Body of pancreas (tissue), 4 donors: ENCODE measurements around the gene CDK14. TPM values are rescaled to one million over a fixed set of nuclear protein-coding genes. Genes with fewer than 3 reads are reported as not detected.

Experiments used
- ATAC-seq: fragments of 150-250 bp; one replicate; pipeline ENCODE4 v1.9.1; 2016
- DNase-seq, 4 donors: peaks; one replicate each; pipeline ENCODE4 v3.0.0-alpha.2; 2019
- H3K27ac ChIP-seq, 4 donors: fragments of 200-600 bp; sonication (generic); 1 replicate in 3 of 4; 2 replicates in 1 of 4; pipeline versions ENCODE4 v1.5.1 to v1.6.1; 2016 to 2019; ENCODE audit warnings: mild to moderate bottlenecking in 1 of 4, mixed read lengths in 1 of 4, moderate library complexity in 1 of 4
- H3K27me3 ChIP-seq, 2 donors: fragments of 200-600 bp; sonication (generic); one replicate each; pipeline ENCODE4 v1.6.0; 2016; ENCODE audit warnings: mild to moderate bottlenecking in 1 of 2
- H3K36me3 ChIP-seq, 2 donors: fragments of 200-600 bp; sonication (generic); replicated peaks in 1 of 2; 2 replicates each; pipeline ENCODE4 v1.5.1; 2016; ENCODE audit warnings: low read depth in 2 of 2; ENCODE audit not compliant: insufficient read depth in 1 of 2
- H3K4me1 ChIP-seq: fragments of 200-600 bp; sonication (generic); one replicate; pipeline ENCODE4 v1.6.0; 2016
- H3K4me3 ChIP-seq, 2 donors: fragments of 200-600 bp; sonication (generic); 1 replicate in 1 of 2; 2 replicates in 1 of 2; pipeline ENCODE4 v1.5.1; 2016 to 2019
- H3K9me3 ChIP-seq, 3 donors: fragments of 200-600 bp; sonication (generic); 1 replicate in 2 of 3; 2 replicates in 1 of 3; pipeline ENCODE4 v1.5.1; 2016
- POLR2A ChIP-seq, 3 donors: fragments of 450-650 bp; IDR thresholded peaks; one replicate each; pipeline ENCODE4 v1.6.1; 2016; ENCODE audit warnings: antibody characterized with exemption in 3 of 3, mild to moderate bottlenecking in 2 of 3
- WGBS, 2 donors: methylation state at CpG; one replicate each; pipeline ENCODE4 v1.1.5; 2017; 5-methylcytosine and 5-hydroxymethylcytosine counted together
- intact Hi-C: fragments of 100-400 bp; cut with DNase I; formaldehyde crosslinking; loops from one replicate; pipeline ENCODE4 v1.15.1; 2023
- total RNA-seq, 2 donors: library from RNA; depleted of rRNA; stranded (reverse); fragments of >200 nt; gene quantifications; one replicate each; pipeline ENCODE4 v1.1.0, GENCODE V29; 2016
- TF ChIP-seq, protein P1 (sequence below), 7 experiments: fragments of 450-650 bp in 4 of 7; fragments of 200-600 bp in 3 of 7; sonication (generic) in 3 of 7; IDR thresholded peaks; one replicate each; pipeline ENCODE4 v1.5.1; 2016 to 2019; ENCODE audit warnings: antibody characterized with exemption in 7 of 7

The CDK14 gene
- total RNA-seq, 2 donors from 2014 or later = 21.8 to 35.6 TPM

DNA sequence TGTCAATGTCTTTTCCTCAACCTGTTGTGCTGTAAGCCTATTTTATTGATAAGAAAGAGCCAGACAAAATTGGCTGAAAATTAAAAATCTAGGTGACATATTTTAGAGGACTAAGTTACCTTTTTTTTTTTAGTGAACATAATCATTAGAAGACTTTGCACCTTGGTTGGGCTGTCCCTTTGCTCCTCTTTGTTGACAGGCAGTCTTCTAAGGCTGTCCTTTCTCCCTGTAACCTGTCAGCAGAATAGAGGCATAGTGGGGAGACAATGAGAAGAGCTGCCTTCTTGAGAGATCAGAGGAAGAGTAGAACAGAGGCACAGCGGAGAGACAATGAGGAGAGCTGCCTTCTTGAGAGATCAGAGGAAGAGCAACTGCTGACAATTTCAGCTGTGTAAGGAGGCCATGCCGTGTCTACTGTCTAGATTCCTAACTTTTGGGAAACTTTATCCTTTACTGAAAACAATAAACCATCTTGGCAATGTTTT, 429.8 kb downstream of the CDK14 start:
- Histone ChIP-seq H3K27ac (no peak overlapping the region), H3K4me3 (no peak overlapping the region)
- 85 to 96% methylated on average over 2 of the region's 2 CpGs for WGBS, 2 donors

DNA sequence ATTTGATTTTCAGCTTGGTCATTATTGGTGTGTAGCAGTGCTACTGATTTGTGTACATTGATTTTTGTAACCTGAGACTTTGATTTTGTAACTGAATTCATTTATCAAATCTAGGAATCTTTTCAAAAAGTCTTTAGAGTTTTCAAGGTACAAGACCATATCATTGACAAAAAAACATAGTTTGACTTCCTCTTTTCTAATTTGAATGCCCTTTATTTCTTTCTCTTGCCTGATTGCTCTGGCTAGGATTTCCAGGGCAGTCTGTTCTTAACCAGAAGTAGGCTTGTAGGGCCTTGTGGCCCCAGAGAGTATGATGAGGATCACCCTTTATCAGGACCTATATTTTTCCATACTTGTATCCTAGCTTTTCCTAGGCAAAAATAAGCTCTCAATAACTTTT, 433.6 kb downstream of the CDK14 start:
- DNase-seq (no peak), ATAC-seq (no peak)
- peaks cover 8% of the 10 kb centered on the region for H3K4me1 ChIP-seq
- TF ChIP-seq, protein P1, sequence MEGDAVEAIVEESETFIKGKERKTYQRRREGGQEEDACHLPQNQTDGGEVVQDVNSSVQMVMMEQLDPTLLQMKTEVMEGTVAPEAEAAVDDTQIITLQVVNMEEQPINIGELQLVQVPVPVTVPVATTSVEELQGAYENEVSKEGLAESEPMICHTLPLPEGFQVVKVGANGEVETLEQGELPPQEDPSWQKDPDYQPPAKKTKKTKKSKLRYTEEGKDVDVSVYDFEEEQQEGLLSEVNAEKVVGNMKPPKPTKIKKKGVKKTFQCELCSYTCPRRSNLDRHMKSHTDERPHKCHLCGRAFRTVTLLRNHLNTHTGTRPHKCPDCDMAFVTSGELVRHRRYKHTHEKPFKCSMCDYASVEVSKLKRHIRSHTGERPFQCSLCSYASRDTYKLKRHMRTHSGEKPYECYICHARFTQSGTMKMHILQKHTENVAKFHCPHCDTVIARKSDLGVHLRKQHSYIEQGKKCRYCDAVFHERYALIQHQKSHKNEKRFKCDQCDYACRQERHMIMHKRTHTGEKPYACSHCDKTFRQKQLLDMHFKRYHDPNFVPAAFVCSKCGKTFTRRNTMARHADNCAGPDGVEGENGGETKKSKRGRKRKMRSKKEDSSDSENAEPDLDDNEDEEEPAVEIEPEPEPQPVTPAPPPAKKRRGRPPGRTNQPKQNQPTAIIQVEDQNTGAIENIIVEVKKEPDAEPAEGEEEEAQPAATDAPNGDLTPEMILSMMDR (IDR thresholded peaks at IDR 0.05) = no peak
- no peak for TF ChIP-seq POLR2A (IDR thresholded peaks at IDR 0.05)
- no peaks in the 10 kb centered on the region for H3K36me3 ChIP-seq
- intact Hi-C loops = no loop called here
- no peak overlapping the region for H3K4me3 ChIP-seq
- no peaks in the 10 kb centered on the region for H3K27me3 ChIP-seq
- no peak overlapping the region for H3K27ac ChIP-seq
- no peaks in the 10 kb centered on the region for H3K9me3 ChIP-seq

More for the DNA sequence above, 429.8 kb downstream of the CDK14 start:
- ATAC-seq (no peak), DNase-seq (no peak)
- intact Hi-C loops = no loop called here
- Histone ChIP-seq H3K36me3 (no peaks in the 10 kb centered on the region), H3K4me1 (no peaks in the 10 kb centered on the region), H3K9me3 (no peaks in the 10 kb centered on the region), H3K27me3 (no peaks in the 10 kb centered on the region)
- TF ChIP-seq POLR2A (IDR thresholded peaks at IDR 0.05) = no peak
- TF ChIP-seq, protein P1 (IDR thresholded peaks at IDR 0.05) = no peak

DNA sequence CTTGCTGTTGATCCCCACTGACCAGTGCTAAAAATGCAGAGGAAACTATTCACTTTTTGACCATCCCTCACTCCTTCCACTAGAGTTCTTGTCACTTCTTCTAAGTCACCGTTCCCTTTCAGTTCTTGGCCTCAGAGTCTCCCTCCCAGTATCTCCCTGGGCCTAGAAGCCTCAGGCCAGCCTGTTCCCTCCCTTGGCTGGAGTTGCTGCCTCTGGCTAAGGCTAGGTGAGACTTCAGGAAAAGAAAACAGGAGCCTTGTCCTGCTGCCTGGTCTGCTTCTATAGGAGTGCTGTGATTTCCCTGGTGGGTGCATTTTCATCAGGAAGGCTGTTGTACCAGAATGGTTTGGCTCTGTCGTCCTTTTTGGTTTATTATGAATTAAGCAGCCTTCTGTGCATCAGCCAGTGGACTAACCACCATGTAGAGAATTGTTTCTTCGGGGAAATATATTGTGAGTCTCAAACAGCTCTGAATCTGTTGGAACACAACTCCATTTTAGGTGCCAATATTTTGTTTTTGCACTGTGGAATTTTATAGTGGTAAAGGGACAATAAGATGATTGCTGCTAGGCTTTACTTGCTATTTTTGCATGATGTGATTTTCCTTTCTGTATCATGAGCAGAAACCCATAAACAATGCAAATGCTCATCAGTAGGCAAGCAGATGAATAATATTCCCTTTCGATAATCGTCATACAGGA, 434.7 kb downstream of the CDK14 start:
- Histone ChIP-seq H3K4me3 (no peak overlapping the region), H3K27ac (no peak overlapping the region), H3K9me3 (no peaks in the 10 kb centered on the region), H3K4me1 (peaks cover 15% of the 10 kb centered on the region), H3K36me3 (no peaks in the 10 kb centered on the region), H3K27me3 (no peaks in the 10 kb centered on the region)
- intact Hi-C loops = no loop called here
- DNase-seq = no peak
- WGBS, 2 donors = 79 to 88% methylated on average over 5 of the region's 5 CpGs
- TF ChIP-seq, protein P1 (IDR thresholded peaks at IDR 0.05) = no peak
- no peak for TF ChIP-seq POLR2A (IDR thresholded peaks at IDR 0.05)
- no peak for ATAC-seq

DNA sequence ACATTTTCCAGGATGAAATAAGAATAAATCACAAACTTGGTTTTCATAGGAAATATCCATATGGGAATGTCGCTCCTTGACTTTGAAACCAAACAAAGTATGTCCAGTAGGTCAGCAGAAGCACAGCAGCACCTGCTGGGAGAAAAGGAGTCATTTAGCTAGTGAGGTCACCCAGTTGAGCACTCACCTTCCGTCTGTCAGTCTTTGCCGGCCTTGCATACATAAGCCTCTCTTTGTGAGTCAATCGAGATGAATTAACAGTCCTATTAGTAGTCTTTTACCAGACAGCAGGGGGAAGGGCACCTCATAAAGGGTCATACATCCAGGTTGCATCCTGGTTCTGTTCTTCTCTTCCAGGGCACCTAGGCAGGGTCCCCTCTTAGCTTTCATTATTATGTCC, 435.6 kb downstream of the CDK14 start:
- 81% methylated on average over 4 of the region's 4 CpGs for WGBS, 2 donors
- intact Hi-C loops = no loop called here

More for the DNA sequence above, 435.6 kb downstream of the CDK14 start:
- H3K36me3 ChIP-seq = no peaks in the 10 kb centered on the region
- ATAC-seq (no peak), DNase-seq (no peak)
- no peak overlapping the region for H3K27ac ChIP-seq
- H3K4me3 ChIP-seq = no peak overlapping the region
- H3K4me1 ChIP-seq = peaks cover 15% of the 10 kb centered on the region
- no peaks in the 10 kb centered on the region for H3K27me3 ChIP-seq
- H3K9me3 ChIP-seq = no peaks in the 10 kb centered on the region
- no peak for TF ChIP-seq POLR2A (IDR thresholded peaks at IDR 0.05)
- TF ChIP-seq, protein P1 (IDR thresholded peaks at IDR 0.05) = no peak
